HS-27A (cell line): Measurements from ENCODE around the gene LIMK1.
"Not testable (repeated sequence)": the region's sequence is repeated elsewhere in the genome, so short reads cannot be mapped to it uniquely, and the experiment has no call there.

Experiments used
- DNase-seq: peaks from one replicate; pipeline ENCODE4 v3.0.0-alpha.2; 2012; ENCODE audit warnings: low read depth, missing footprints

LIMK1 gene

GRCh38 chr7:74083117-74083876, at the start of gene LIMK1:
Gene LIMK1, plus strand, starts transcription at chr7:74083804. Its CDS starts 187 bp downstream, at chr7:74083991.
- no peak for DNase-seq

GRCh38 chr7:74037609-74038008, 46.0 kb upstream of the LIMK1 start:
- DNase-seq, result no peak

GRCh38 chr7:74038194-74038961, 45.2 kb upstream of the LIMK1 start:
- no peak for DNase-seq

GRCh38 chr7:74039337-74039736, 44.3 kb upstream of the LIMK1 start:
- no peak for DNase-seq

- no peak for DNase-seq
Measured at GRCh38 chr7:74040101-74040790, 43.4 kb upstream of the LIMK1 start.

GRCh38 chr7:74040791-74041520, 42.6 kb upstream of the LIMK1 start:
- no peak for DNase-seq

- no peak for DNase-seq
Measured at GRCh38 chr7:74042746-74043522, 40.7 kb upstream of the LIMK1 start.

GRCh38 chr7:74043523-74043951, 40.1 kb upstream of the LIMK1 start:
- DNase-seq, result no peak

- no peak for DNase-seq
Measured at GRCh38 chr7:74044366-74045350, 38.9 kb upstream of the LIMK1 start.

- DNase-seq, result not testable (repeated sequence)
Measured at GRCh38 chr7:74046581-74046980, 37.0 kb upstream of the LIMK1 start.

GRCh38 chr7:74047804-74048380, 35.7 kb upstream of the LIMK1 start:
- no peak for DNase-seq

- no peak for DNase-seq
Measured at GRCh38 chr7:74048999-74049599, 34.5 kb upstream of the LIMK1 start.

- DNase-seq, result no peak
Measured at GRCh38 chr7:74049997-74050798, 33.4 kb upstream of the LIMK1 start.

- DNase-seq, result no peak
Measured at GRCh38 chr7:74051193-74051592, 32.4 kb upstream of the LIMK1 start.

GRCh38 chr7:74051629-74052410, 31.8 kb upstream of the LIMK1 start:
- DNase-seq, result peak; percentile 23

GRCh38 chr7:74052628-74053027, 31.0 kb upstream of the LIMK1 start:
- DNase-seq, result no peak

- DNase-seq, result no peak
Measured at GRCh38 chr7:74053589-74054186, 29.9 kb upstream of the LIMK1 start.
